GM18909 (cell line): ENCODE data around the gene ARHGAP10.

Experiments
- ATAC-seq: cut with Tn5 transposase; IDR thresholded peaks from one replicate; pipeline ENCODE4 v1.9.1; 2021; ENCODE audit warnings: mild to moderate bottlenecking; ENCODE audit not compliant: unreplicated experiment, poor library complexity

ARHGAP10 gene

GRCh38 chr4:147933316-147933715 is 201.4 kb downstream of the ARHGAP10 start:
- no peak for ATAC-seq

- ATAC-seq = no peak
Measured at GRCh38 chr4:147933779-147934178, 201.9 kb downstream of the ARHGAP10 start.

GRCh38 chr4:147938496-147938895 is 206.6 kb downstream of the ARHGAP10 start:
- ATAC-seq = no peak

GRCh38 chr4:147940171-147940570 is 208.3 kb downstream of the ARHGAP10 start:
- ATAC-seq = no peak

GRCh38 chr4:147941373-147941772 is 209.5 kb downstream of the ARHGAP10 start:
- ATAC-seq = no peak

- ATAC-seq = peak; percentile 54
Measured at GRCh38 chr4:147942729-147943128, 210.8 kb downstream of the ARHGAP10 start.

- peak; percentile 95 for ATAC-seq
Measured at GRCh38 chr4:147943159-147943638, 211.3 kb downstream of the ARHGAP10 start.

- peak; percentile 37 for ATAC-seq
Measured at GRCh38 chr4:147944249-147944648, 212.4 kb downstream of the ARHGAP10 start.

- ATAC-seq = no peak
Measured at GRCh38 chr4:147944670-147945260, 212.9 kb downstream of the ARHGAP10 start.

GRCh38 chr4:147948336-147948735 is 216.4 kb downstream of the ARHGAP10 start:
- ATAC-seq = no peak

GRCh38 chr4:147950261-147950660 is 218.4 kb downstream of the ARHGAP10 start:
- no peak for ATAC-seq

- no peak for ATAC-seq
Measured at GRCh38 chr4:147950841-147951240, 219.0 kb downstream of the ARHGAP10 start.

GRCh38 chr4:147954850-147955249 is 223.0 kb downstream of the ARHGAP10 start:
- ATAC-seq = no peak

- no peak for ATAC-seq
Measured at GRCh38 chr4:147955827-147956558, 224.1 kb downstream of the ARHGAP10 start.

GRCh38 chr4:147957446-147957845 is 225.6 kb downstream of the ARHGAP10 start:
- ATAC-seq = no peak

- no peak for ATAC-seq
Measured at GRCh38 chr4:147958057-147958456, 226.2 kb downstream of the ARHGAP10 start.

- no peak for ATAC-seq
Measured at GRCh38 chr4:147958489-147959065, 226.7 kb downstream of the ARHGAP10 start.

- peak; percentile 89 for ATAC-seq
Measured at GRCh38 chr4:147960971-147961370, 229.1 kb downstream of the ARHGAP10 start.

- no peak for ATAC-seq
Measured at GRCh38 chr4:147963839-147964238, 232.0 kb downstream of the ARHGAP10 start.

- ATAC-seq = no peak
Measured at GRCh38 chr4:147964266-147964880, 232.5 kb downstream of the ARHGAP10 start.

GRCh38 chr4:147965056-147965455 is 233.2 kb downstream of the ARHGAP10 start:
- ATAC-seq = no peak
